Measurements from ENCODE around the gene MCM5. TPM values are rescaled to one million over a fixed set of nuclear protein-coding genes. Genes with fewer than 3 reads are reported as not detected.
"Not testable (repeated sequence)": the region's sequence is repeated elsewhere in the genome, so short reads cannot be mapped to it uniquely, and the experiment has no call there.

The MCM5 gene
- total and polyA plus RNA-seq, 9 donors: 22.8 to 46.9 (median 36.3) TPM

DNA sequence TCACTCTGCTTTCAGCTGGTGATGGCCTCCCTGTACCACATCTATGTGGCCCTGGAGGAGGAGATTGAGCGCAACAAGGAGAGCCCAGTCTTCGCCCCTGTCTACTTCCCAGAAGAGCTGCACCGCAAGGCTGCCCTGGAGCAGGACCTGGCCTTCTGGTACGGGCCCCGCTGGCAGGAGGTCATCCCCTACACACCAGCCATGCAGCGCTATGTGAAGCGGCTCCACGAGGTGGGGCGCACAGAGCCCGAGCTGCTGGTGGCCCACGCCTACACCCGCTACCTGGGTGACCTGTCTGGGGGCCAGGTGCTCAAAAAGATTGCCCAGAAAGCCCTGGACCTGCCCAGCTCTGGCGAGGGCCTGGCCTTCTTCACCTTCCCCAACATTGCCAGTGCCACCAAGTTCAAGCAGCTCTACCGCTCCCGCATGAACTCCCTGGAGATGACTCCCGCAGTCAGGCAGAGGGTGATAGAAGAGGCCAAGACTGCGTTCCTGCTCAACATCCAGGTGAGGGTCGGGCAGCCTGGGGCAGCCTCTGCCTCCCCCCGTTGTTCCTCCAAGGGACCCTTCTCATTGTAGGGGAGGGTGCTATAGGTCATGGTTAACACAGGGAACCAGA is 13.2 kb upstream of the MCM5 start:
- no peak overlapping the region for H3K27ac ChIP-seq (ENCODE audit: low read length)
- H3K4me3 ChIP-seq (ENCODE audit: low read length): no peak overlapping the region
- DNase-seq: no peak
- peaks cover 11% of the 10 kb centered on the region for H3K36me3 ChIP-seq (ENCODE audit: control insufficient read depth, insufficient read depth, low read length)
- H3K4me1 ChIP-seq (ENCODE audit: control insufficient read depth, insufficient read depth, low read length): no peaks in the 10 kb centered on the region
- 94% methylated on average over 19 of the region's 19 CpGs for WGBS (ENCODE audit: insufficient coverage)
- no peaks in the 10 kb centered on the region for H3K9me3 ChIP-seq (replicated peaks; ENCODE audit: control insufficient read depth, low read depth, low read length)
- no peaks in the 10 kb centered on the region for H3K27me3 ChIP-seq (ENCODE audit: control insufficient read depth, insufficient read depth, low read length)

DNA sequence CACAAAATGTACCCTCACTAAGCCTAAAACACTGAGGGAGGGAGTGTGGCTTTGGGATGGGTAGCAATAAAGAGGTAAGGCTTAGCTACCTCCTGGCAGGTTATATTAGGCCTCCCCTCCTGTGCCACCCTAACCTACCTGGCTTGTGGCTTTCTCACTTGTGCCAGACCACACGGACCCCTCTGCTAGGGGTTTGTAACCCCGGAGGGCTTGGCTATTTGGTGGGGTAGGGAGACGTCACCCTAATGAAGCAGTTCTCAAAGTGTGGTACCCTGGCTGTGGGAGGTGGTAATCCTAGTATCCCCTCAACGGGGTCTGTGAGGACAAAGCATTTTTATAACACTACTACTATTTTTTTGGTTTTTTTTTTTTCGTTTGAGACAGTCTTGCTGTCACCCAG is 9.0 kb upstream of the MCM5 start:
- no peak overlapping the region for H3K27ac ChIP-seq (ENCODE audit: low read length)
- DNase-seq: no peak
- no peaks in the 10 kb centered on the region for H3K4me1 ChIP-seq (ENCODE audit: control insufficient read depth, insufficient read depth, low read length)
- H3K27me3 ChIP-seq (ENCODE audit: control insufficient read depth, insufficient read depth, low read length): no peaks in the 10 kb centered on the region
- H3K9me3 ChIP-seq (replicated peaks; ENCODE audit: control insufficient read depth, low read depth, low read length): no peaks in the 10 kb centered on the region
- H3K4me3 ChIP-seq (ENCODE audit: low read length): no peak overlapping the region
- WGBS (ENCODE audit: insufficient coverage): 100% methylated on average over 1 of the region's 5 CpGs
- H3K36me3 ChIP-seq (ENCODE audit: control insufficient read depth, insufficient read depth, low read length): peaks cover 7% of the 10 kb centered on the region

DNA sequence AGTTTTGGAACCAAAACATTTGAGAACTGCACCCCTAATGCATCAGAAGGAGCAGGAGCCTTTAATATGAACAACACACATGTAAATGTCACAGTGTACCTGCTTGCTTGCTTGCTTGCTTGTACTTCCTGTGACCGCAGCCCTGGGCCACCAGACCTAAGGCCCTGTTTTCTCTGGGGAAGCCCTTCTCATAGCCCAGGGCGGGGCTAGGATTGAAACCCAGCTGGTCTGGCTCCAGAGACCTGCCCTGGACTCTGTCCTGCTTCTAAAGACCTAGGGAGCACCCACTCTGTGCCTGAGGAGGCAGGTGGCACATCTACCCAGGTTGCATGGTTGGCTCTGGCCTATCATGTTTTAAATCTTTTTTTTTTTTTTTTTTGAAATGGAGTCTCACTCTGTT is 7.6 kb upstream of the MCM5 start:
- no peaks in the 10 kb centered on the region for H3K27me3 ChIP-seq (ENCODE audit: control insufficient read depth, insufficient read depth, low read length)
- H3K27ac ChIP-seq (ENCODE audit: low read length): no peak overlapping the region
- no peaks in the 10 kb centered on the region for H3K4me1 ChIP-seq (ENCODE audit: control insufficient read depth, insufficient read depth, low read length)
- H3K4me3 ChIP-seq (ENCODE audit: low read length): no peak overlapping the region
- DNase-seq: no peak
- no peaks in the 10 kb centered on the region for H3K36me3 ChIP-seq (ENCODE audit: control insufficient read depth, insufficient read depth, low read length)
- H3K9me3 ChIP-seq (replicated peaks; ENCODE audit: control insufficient read depth, low read depth, low read length): no peaks in the 10 kb centered on the region
- 88% methylated on average over 2 of the region's 2 CpGs for WGBS (ENCODE audit: insufficient coverage)

DNA sequence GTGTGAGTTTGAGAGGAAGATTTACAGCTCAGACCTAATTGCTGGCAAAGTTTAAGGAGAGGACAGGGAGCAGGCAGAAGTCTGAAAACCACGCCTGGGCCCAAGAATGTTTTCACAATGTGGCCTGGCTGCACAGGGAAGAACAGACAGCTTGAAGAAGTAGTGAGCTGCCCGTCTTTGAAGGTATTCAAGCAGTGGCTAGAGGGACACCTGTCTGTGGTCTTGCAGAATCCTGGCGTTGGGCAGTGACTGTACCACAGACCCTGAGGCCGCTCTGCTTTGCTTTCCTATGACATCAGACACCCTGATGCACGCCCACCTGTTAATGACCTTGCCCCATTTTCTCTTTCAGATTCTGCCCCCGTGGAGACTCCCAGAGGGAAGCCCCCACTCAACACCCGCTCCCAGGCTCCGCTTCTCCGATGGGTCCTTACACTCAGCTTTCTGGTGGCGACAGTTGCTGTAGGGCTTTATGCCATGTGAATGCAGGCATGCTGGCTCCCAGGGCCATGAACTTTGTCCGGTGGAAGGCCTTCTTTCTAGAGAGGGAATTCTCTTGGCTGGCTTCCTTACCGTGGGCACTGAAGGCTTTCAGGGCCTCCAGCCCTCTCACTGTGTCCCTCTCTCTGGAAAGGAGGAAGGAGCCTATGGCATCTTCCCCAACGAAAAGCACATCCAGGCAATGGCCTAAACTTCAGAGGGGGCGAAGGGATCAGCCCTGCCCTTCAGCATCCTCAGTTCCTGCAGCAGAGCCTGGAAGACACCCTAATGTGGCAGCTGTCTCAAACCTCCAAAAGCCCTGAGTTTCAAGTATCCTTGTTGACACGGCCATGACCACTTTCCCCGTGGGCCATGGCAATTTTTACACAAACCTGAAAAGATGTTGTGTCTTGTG is 6.6 kb upstream of the MCM5 start:
- Histone ChIP-seq H3K27ac (ENCODE audit: low read length) (no peak overlapping the region), H3K9me3 (replicated peaks; ENCODE audit: control insufficient read depth, low read depth, low read length) (no peaks in the 10 kb centered on the region), H3K4me3 (ENCODE audit: low read length) (no peak overlapping the region), H3K36me3 (ENCODE audit: control insufficient read depth, insufficient read depth, low read length) (no peaks in the 10 kb centered on the region), H3K27me3 (ENCODE audit: control insufficient read depth, insufficient read depth, low read length) (no peaks in the 10 kb centered on the region), H3K4me1 (ENCODE audit: control insufficient read depth, insufficient read depth, low read length) (no peaks in the 10 kb centered on the region)
- no peak for DNase-seq
- WGBS (ENCODE audit: insufficient coverage): 73% methylated on average over 11 of the region's 16 CpGs

DNA sequence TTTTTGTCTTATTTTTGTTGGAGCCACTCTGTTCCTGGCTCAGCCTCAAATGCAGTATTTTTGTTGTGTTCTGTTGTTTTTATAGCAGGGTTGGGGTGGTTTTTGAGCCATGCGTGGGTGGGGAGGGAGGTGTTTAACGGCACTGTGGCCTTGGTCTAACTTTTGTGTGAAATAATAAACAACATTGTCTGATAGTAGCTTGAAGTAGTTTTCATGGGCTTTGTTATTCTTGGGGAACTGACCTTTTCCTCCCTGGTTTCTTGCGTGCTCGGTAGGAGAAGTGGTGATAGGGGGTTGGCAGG is 6.0 kb upstream of the MCM5 start:
- no peak overlapping the region for H3K27ac ChIP-seq (ENCODE audit: low read length)
- no peaks in the 10 kb centered on the region for H3K9me3 ChIP-seq (replicated peaks; ENCODE audit: control insufficient read depth, low read depth, low read length)
- DNase-seq: no peak
- no peaks in the 10 kb centered on the region for H3K36me3 ChIP-seq (ENCODE audit: control insufficient read depth, insufficient read depth, low read length)
- H3K4me3 ChIP-seq (ENCODE audit: low read length): no peak overlapping the region
- WGBS (ENCODE audit: insufficient coverage): 60% methylated on average over 1 of the region's 4 CpGs
- H3K27me3 ChIP-seq (ENCODE audit: control insufficient read depth, insufficient read depth, low read length): no peaks in the 10 kb centered on the region
- H3K4me1 ChIP-seq (ENCODE audit: control insufficient read depth, insufficient read depth, low read length): no peaks in the 10 kb centered on the region

DNA sequence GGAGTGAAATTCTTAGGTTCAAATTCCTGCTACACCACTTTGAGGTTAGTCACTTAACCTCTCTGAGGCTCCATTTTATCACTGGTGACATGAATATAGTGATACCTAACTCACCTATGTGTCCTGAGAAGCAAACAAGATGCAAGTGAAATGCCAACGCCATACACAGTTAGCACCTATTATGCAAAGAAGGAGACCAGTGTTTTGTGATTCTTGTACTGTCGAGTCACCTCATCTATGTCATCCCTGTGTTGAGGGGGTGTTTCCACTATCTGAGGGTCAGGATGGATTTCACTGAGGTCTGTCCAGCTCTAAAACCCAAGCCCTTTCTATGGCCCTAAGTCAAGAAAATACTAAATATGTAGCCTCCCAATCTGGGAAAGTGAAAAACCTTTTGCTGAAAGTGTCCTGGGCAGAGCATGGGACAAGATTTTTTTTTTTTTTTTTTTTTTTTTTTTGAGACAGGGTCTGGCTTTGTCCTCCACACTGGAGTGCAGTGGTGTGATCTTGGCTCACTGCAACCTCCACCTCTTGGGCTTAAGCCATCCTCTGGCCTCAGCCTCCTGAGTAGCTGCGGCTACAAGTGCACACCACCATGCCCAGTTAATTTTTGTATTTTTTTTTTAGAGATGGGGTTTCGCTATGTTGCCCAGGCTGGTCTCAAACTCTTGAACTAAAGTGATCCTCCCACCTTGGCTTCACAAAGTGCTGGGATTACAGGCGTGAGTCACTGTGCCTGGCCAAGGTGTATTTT is 5.0 kb upstream of the MCM5 start:
- H3K4me1 ChIP-seq (ENCODE audit: control insufficient read depth, insufficient read depth, low read length): peaks cover 5% of the 10 kb centered on the region
- no peak for DNase-seq
- no peak overlapping the region for H3K4me3 ChIP-seq (ENCODE audit: low read length)
- H3K27ac ChIP-seq (ENCODE audit: low read length): no peak overlapping the region
- no peaks in the 10 kb centered on the region for H3K9me3 ChIP-seq (replicated peaks; ENCODE audit: control insufficient read depth, low read depth, low read length)
- H3K27me3 ChIP-seq (ENCODE audit: control insufficient read depth, insufficient read depth, low read length): no peaks in the 10 kb centered on the region
- no CpG with 5 or more reads among the region's 5 CpGs for WGBS (ENCODE audit: insufficient coverage)
- H3K36me3 ChIP-seq (ENCODE audit: control insufficient read depth, insufficient read depth, low read length): no peaks in the 10 kb centered on the region

DNA sequence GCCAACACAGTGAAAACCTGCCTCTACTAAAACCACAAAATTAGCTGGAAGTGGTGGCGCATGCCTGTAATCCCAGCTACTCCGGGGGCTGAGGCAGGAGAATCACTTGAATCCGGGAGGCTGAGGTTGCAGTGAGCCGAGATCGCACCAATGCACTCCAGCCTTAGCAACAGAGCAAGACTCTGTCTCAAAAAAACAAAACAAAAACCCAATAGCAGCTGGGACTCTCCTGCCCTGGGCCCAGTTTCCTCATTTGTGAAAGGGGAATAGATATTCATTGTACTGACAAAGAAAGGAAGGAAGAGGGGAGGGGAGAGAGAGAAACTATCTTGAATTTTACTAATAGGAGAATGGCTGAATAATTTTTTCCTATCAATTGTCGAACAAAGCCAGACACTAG is 3.3 kb upstream of the MCM5 start:
- H3K27me3 ChIP-seq (ENCODE audit: control insufficient read depth, insufficient read depth, low read length); H3K4me3 ChIP-seq (ENCODE audit: low read length); H3K36me3 ChIP-seq (ENCODE audit: control insufficient read depth, insufficient read depth, low read length); H3K9me3 ChIP-seq (replicated peaks; ENCODE audit: control insufficient read depth, low read depth, low read length): not testable (repeated sequence)
- peaks cover 18% of the 10 kb centered on the region for H3K4me1 ChIP-seq (ENCODE audit: control insufficient read depth, insufficient read depth, low read length)
- DNase-seq: peak; percentile 61
- 54% methylated on average over 4 of the region's 6 CpGs for WGBS (ENCODE audit: insufficient coverage)
- peak overlapping the region; percentile 62 for H3K27ac ChIP-seq (ENCODE audit: low read length)

DNA sequence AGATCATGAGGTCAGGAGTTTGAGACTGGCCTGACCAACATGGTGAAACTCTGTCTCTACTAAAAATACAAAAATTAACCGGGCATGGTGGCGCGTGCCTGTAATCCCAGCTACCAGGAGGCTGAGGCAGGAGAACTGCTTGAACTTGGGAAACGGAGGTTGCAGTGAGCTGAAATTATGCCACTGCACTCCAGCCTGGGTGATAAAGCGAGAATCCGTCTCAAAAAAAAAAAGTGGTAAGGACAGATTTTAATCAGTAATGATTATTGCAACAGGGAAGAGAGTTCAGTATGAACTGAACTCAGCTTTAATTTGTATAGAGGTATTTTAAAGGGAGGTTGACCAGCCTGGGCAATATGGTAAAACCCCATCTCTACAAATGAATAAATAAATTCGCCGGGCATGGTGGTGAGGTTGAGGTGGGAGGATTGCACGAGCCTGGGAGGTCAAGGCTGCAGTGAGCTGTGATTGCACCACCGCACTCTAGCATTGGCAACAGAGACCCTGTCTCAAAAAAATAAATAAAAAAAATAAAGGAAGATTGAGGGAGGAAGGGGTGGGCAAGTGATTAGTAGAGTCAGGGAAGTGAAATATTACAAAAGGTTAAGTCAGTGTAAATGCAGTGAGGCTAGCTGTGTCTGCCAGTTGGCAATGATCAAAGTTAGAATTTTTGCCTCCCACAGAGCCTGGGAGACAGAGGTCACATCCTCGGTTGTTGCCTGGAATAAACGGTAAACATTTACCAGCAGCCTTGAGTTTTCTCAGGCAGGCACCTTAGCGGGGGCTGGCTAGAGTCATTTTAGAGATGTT is 2.6 kb upstream of the MCM5 start:
- no peaks in the 10 kb centered on the region for H3K9me3 ChIP-seq (replicated peaks; ENCODE audit: control insufficient read depth, low read depth, low read length)
- DNase-seq: no peak
- 78% methylated on average over 7 of the region's 13 CpGs for WGBS (ENCODE audit: insufficient coverage)

DNA sequence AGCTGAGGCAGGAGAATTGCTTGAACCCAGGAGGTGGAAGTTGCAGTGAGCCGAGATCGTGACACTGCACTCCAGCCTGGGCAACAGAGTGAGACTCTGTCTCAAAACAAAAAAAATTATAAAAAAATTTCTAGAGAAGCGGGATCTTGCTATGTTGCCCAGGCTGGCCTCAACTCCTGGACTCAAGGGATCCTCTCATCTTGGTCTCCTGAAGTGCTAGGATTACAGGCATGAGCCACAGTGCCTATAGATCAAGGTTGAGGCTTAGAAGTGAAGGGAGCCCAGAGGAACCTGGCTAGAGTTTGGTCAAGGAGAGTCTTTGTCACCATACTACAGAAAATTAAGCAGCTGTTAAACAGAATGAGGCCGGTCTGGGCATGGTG is 1.4 kb upstream of the MCM5 start:
- 100% methylated on average over 2 of the region's 4 CpGs for WGBS (ENCODE audit: insufficient coverage)
- no peak overlapping the region for H3K27ac ChIP-seq (ENCODE audit: low read length)
- H3K4me3 ChIP-seq (ENCODE audit: low read length): no peak overlapping the region
- no peak for DNase-seq
- no peaks in the 10 kb centered on the region for H3K27me3 ChIP-seq (ENCODE audit: control insufficient read depth, insufficient read depth, low read length)
- H3K4me1 ChIP-seq (ENCODE audit: control insufficient read depth, insufficient read depth, low read length): peaks cover 21% of the 10 kb centered on the region
- no peaks in the 10 kb centered on the region for H3K9me3 ChIP-seq (replicated peaks; ENCODE audit: control insufficient read depth, low read depth, low read length)
- H3K36me3 ChIP-seq (ENCODE audit: control insufficient read depth, insufficient read depth, low read length): peaks cover 20% of the 10 kb centered on the region

More for the DNA sequence above, 2.6 kb upstream of the MCM5 start:
- no peak overlapping the region for H3K4me3 ChIP-seq (ENCODE audit: low read length)
- no peaks in the 10 kb centered on the region for H3K27me3 ChIP-seq (ENCODE audit: control insufficient read depth, insufficient read depth, low read length)
- peaks cover 9% of the 10 kb centered on the region for H3K36me3 ChIP-seq (ENCODE audit: control insufficient read depth, insufficient read depth, low read length)
- H3K27ac ChIP-seq (ENCODE audit: low read length): peak overlapping the region; percentile 62
- peaks cover 21% of the 10 kb centered on the region for H3K4me1 ChIP-seq (ENCODE audit: control insufficient read depth, insufficient read depth, low read length)

Data from muscle of leg (tissue), 11 donors.